IMR-90 (cell line): ENCODE results near the gene PZP. TPM values are rescaled to one million over a fixed set of nuclear protein-coding genes. Genes with fewer than 3 reads are reported as not detected.

Source experiments
- ATAC-seq: fragments of 200-7000 bp; cut with Tn5 transposase; 2 replicates; pipeline ENCODE4 v1.9.1; 2020; ENCODE audit warnings: low read depth, mild to moderate bottlenecking, moderate library complexity
- BruUV-seq: library from RNA; stranded (reverse); fragments of 400-500 nt; replicated peaks from 2 replicates; lab custom pipeline; 2021; lab: Mats Ljungman, UMichigan
- CTCF ChIA-PET: fragments of 300-600 bp; formaldehyde crosslinking; extraction: SDS; loops from one replicate; lab custom pipeline; 2021; ENCODE audit warnings: antibody characterized with exemption; lab: Yijun Ruan, JAX
- POLR2A ChIA-PET: fragments of 300-600 bp; sonication (Branson Sonifier 250); formaldehyde crosslinking; loops from one replicate; lab custom pipeline; 2022; ENCODE audit warnings: antibody characterized with exemption; ENCODE audit not compliant: unreplicated experiment; lab: Charles Lee
- DNase-seq: peaks from one replicate; pipeline ENCODE4 v3.0.0; 2013
- H2AFZ ChIP-seq: replicated peaks from 2 replicates; pipeline ENCODE3; 2013; ENCODE audit warnings: low read length, mild to moderate bottlenecking; ENCODE audit not compliant: poor library complexity
- H2AK5ac ChIP-seq: 2 replicates; pipeline ENCODE4 v1.6.1; 2013; ENCODE audit warnings: low read depth, low read length, inconsistent platforms
- H2AK9ac ChIP-seq: replicated peaks from 2 replicates; pipeline ENCODE3; 2013; ENCODE audit warnings: mild to moderate bottlenecking, low read depth, low read length, moderate library complexity; ENCODE audit not compliant: poor library complexity
- H2BK120ac ChIP-seq: 2 replicates; pipeline ENCODE4 v1.6.1; 2013; ENCODE audit warnings: low read depth, low read length, inconsistent platforms
- H2BK15ac ChIP-seq: 3 replicates; pipeline ENCODE4 v1.6.1; 2013; ENCODE audit warnings: low read depth, low read length, inconsistent platforms
- H2BK20ac ChIP-seq: 2 replicates; pipeline ENCODE4 v1.6.1; 2013; ENCODE audit warnings: low read depth, mild to moderate bottlenecking, inconsistent platforms, low read length, moderate library complexity
- H2BK5ac ChIP-seq: 2 replicates; pipeline ENCODE4 v1.6.1; 2013; ENCODE audit warnings: mild to moderate bottlenecking, low read depth, low read length, inconsistent platforms; ENCODE audit not compliant: poor library complexity, severe bottlenecking
- H3K14ac ChIP-seq: replicated peaks from 2 replicates; pipeline ENCODE4 v1.6.1; 2013; ENCODE audit warnings: low read depth, low read length, inconsistent platforms
- H3K18ac ChIP-seq: 2 replicates; pipeline ENCODE4 v1.6.1; 2013; ENCODE audit warnings: low read depth, low read length, control low read depth
- H3K23ac ChIP-seq: 2 replicates; pipeline ENCODE4 v1.6.1; 2013; ENCODE audit warnings: low read depth, low read length, inconsistent platforms
- H3K27ac ChIP-seq: 2 replicates; pipeline ENCODE4 v1.5.1; 2013; ENCODE audit warnings: mild to moderate bottlenecking, control low read depth, low read length; ENCODE audit not compliant: insufficient read depth
- H3K27me3 ChIP-seq: 2 replicates; pipeline ENCODE4 v1.6.1; 2013; ENCODE audit warnings: low read length; ENCODE audit not compliant: control insufficient read depth, insufficient read depth
- H3K36me3 ChIP-seq: 2 replicates; pipeline ENCODE4 v1.6.1; 2013; ENCODE audit warnings: low read length, mixed read lengths; ENCODE audit not compliant: control insufficient read depth, insufficient read depth
- H3K4ac ChIP-seq: 2 replicates; pipeline ENCODE4 v1.6.1; 2013; ENCODE audit warnings: low read depth, low read length, inconsistent platforms
- H3K4me1 ChIP-seq: 2 replicates; pipeline ENCODE4 v1.6.1; 2013; ENCODE audit warnings: low read length, mixed read lengths; ENCODE audit not compliant: control insufficient read depth, insufficient read depth
- H3K4me2 ChIP-seq: 2 replicates; pipeline ENCODE4 v1.6.1; 2013; ENCODE audit warnings: low read depth, mild to moderate bottlenecking, control low read depth, low read length, moderate library complexity
- H3K4me3 ChIP-seq: 2 replicates; pipeline ENCODE4 v1.5.1; 2013; ENCODE audit warnings: low read depth, mild to moderate bottlenecking, control low read depth, low read length, moderate library complexity; ENCODE audit not compliant: insufficient read depth
- H3K56ac ChIP-seq: 2 replicates; pipeline ENCODE4 v1.6.1; 2013; ENCODE audit warnings: low read length, inconsistent platforms; ENCODE audit not compliant: insufficient read depth; ENCODE audit errors: extremely low read depth
- H3K79me1 ChIP-seq, 2 experiments: 2 replicates each; pipeline ENCODE4 v1.6.1; 2013; ENCODE audit warnings: low read length in 2 of 2, inconsistent platforms in 1 of 2, low read depth in 1 of 2
- H3K9ac ChIP-seq: 2 replicates; pipeline ENCODE4 v1.6.1; 2013; ENCODE audit warnings: low read depth, low read length, control low read depth
- H3K9me1 ChIP-seq: 2 replicates; pipeline ENCODE4 v1.6.1; 2013; ENCODE audit warnings: low read length, inconsistent platforms; ENCODE audit not compliant: insufficient read depth
- H3K9me3 ChIP-seq: 2 replicates; pipeline ENCODE4 v1.6.1; 2013; ENCODE audit warnings: low read length; ENCODE audit not compliant: control insufficient read depth, insufficient read depth
- H4K20me1 ChIP-seq: 2 replicates; pipeline ENCODE4 v1.6.1; 2013; ENCODE audit warnings: low read length, inconsistent platforms; ENCODE audit not compliant: insufficient read depth
- H4K5ac ChIP-seq: 2 replicates; pipeline ENCODE4 v1.6.1; 2013; ENCODE audit warnings: mild to moderate bottlenecking, low read depth, low read length, control low read depth
- H4K8ac ChIP-seq, 2 experiments: 2 replicates each; pipeline ENCODE4 v1.6.1; 2013; ENCODE audit warnings: low read depth in 2 of 2, low read length in 2 of 2, control low read depth in 1 of 2, inconsistent platforms in 1 of 2
- H4K91ac ChIP-seq: 2 replicates; pipeline ENCODE4 v1.6.1; 2013; ENCODE audit warnings: low read depth, low read length, inconsistent platforms; ENCODE audit not compliant: insufficient read depth
- CEBPB ChIP-seq: IDR thresholded peaks from 2 replicates; pipeline ENCODE4 v1.6.1; 2012; ENCODE audit warnings: low read depth, low read length, improper control_type of control experiment
- FOS ChIP-seq: fragments of 150-350 bp; IDR thresholded peaks from 2 replicates; pipeline ENCODE4 v1.6.1; 2016; ENCODE audit warnings: low read depth, low read length
- MAFK ChIP-seq: IDR thresholded peaks from 2 replicates; pipeline ENCODE4 v1.6.1; 2012; ENCODE audit warnings: low read depth, low read length, improper control_type of control experiment
- MXI1 ChIP-seq: IDR thresholded peaks from 2 replicates; pipeline ENCODE4 v1.6.1; 2012; ENCODE audit warnings: low read depth, mild to moderate bottlenecking, low read length, moderate library complexity, borderline replicate concordance
- POLR2A ChIP-seq: IDR thresholded peaks from 2 replicates; pipeline ENCODE4 v1.6.1; 2012; ENCODE audit warnings: mild to moderate bottlenecking, low read depth, low read length
- RCOR1 ChIP-seq: IDR thresholded peaks from 2 replicates; pipeline ENCODE4 v1.6.1; 2012; ENCODE audit warnings: mild to moderate bottlenecking, low read length, improper control_type of control experiment; ENCODE audit not compliant: insufficient replicate concordance
- SMC3 ChIP-seq: fragments of 150-350 bp; IDR thresholded peaks from 2 replicates; pipeline ENCODE4 v1.6.1; 2016; ENCODE audit warnings: low read depth, mild to moderate bottlenecking, antibody characterized with exemption, low read length, moderate library complexity
- whole genome bisulfite sequencing, 2 experiments: methylation state at CpG; one replicate each; pipeline versions ENCODE4 v1.1.5 to v1.1.7; 2013; ENCODE audit warnings: missing lambda C conversion rate in 2 of 2; ENCODE audit not compliant: insufficient read length in 1 of 2; ENCODE audit errors: extremely low coverage in 2 of 2; 5-methylcytosine and 5-hydroxymethylcytosine counted together
- dilution Hi-C: fragments of 300-500 bp; cut with HindIII; formaldehyde crosslinking; loops from one replicate; pipeline ENCODE4 v1.14.3; 2018; ENCODE audit warnings: low sequenced_read_pairs; ENCODE audit not compliant: unreplicated experiment
- in situ Hi-C: fragments of 300-500 bp; cut with MboI; formaldehyde crosslinking; loops from 3 replicates; pipeline ENCODE4 v1.14.3; 2019; ENCODE audit warnings: low sequenced_read_pairs, inconsistent platforms, mixed read lengths
- intact Hi-C: fragments of 100-400 bp; cut with micrococcal nuclease; formaldehyde crosslinking; loops from 2 replicates; pipeline ENCODE4 v1.10.0; 2022
- polyA plus RNA-seq, 3 experiments: library from polyadenylated mRNA; depleted of rRNA; stranded (reverse); fragments of >200 nt; gene quantifications; 2 replicates each; pipeline ENCODE4 v1.2.3, GENCODE V29; 2012; ENCODE audit warnings: low replicate concordance in 1 of 3
- total RNA-seq: library from RNA; depleted of rRNA; stranded (reverse); fragments of >200 nt; gene quantifications from 2 replicates; pipeline ENCODE4 v1.2.3, GENCODE V29; 2012

The PZP gene
- total and polyA plus RNA-seq, 2 of the 4 experiments (the other 2 are of a cell fraction): not detected

DNA sequence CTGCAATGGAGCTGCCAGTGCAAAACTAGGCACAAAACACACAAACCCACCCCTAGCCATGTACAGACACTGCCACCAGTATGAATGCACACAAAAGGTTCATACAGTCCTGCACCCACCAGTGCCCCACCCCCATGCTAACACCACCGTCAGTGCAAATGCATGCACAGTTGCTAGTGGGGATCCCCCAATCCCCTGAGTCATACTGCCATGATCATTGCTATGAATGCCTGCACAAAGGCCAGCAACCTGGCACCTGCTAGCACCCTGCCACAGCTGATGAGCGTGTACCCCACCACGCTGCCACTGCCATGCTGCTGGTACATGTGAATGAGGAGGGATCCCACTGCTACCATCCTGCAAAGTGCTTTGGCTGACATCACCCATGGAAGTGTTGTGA, 23.9 kb downstream of the PZP start:
- Histone ChIP-seq H4K8ac (no peak overlapping the region), H2AK5ac (no peak overlapping the region), H2BK15ac (no peak overlapping the region), H2BK5ac (no peak overlapping the region), H3K9ac (no peak overlapping the region), H4K91ac (no peak overlapping the region), H3K18ac (no peak overlapping the region), H3K4me1 (no peaks in the 10 kb centered on the region), H3K56ac (no peak overlapping the region), H2BK120ac (no peak overlapping the region), H3K36me3 (no peaks in the 10 kb centered on the region), H3K79me1 (no peaks in the 10 kb centered on the region), H4K20me1 (no peaks in the 10 kb centered on the region), H3K14ac (no peak overlapping the region), H3K23ac (no peak overlapping the region), H3K27me3 (no peaks in the 10 kb centered on the region), H3K4ac (no peak overlapping the region), H2AK9ac (no peak overlapping the region), H2BK20ac (no peak overlapping the region), H3K27ac (no peak overlapping the region), H2AFZ (no peak overlapping the region), H3K9me3 (no peaks in the 10 kb centered on the region), H4K5ac (no peak overlapping the region), H3K9me1 (no peaks in the 10 kb centered on the region), H3K4me3 (no peak overlapping the region), H3K4me2 (no peak overlapping the region)
- CTCF ChIA-PET: no interaction called here
- intact Hi-C loops: no loop called here
- ATAC-seq (no peak), DNase-seq (no peak)
- dilution Hi-C loops: no loop called here
- TF ChIP-seq SMC3 (no peak), RCOR1 (no peak), POLR2A (no peak), CEBPB (no peak), MAFK (no peak), FOS (no peak), MXI1 (no peak)
- in situ Hi-C loops: no loop called here
- WGBS, 2 experiments: 83% methylated on average over 3 of the region's 3 CpGs; no CpG with 5 or more reads in 1 of the 2 experiments
- BruUV-seq: no TSS peak
- POLR2A ChIA-PET: no interaction called here
